Astrocyte of the spinal cord (primary cell): ENCODE measurements around the gene MATN1.

Experiments
- DNase-seq: peaks from one replicate; pipeline ENCODE4 v3.0.0; 2011; ENCODE audit warnings: low read depth, low spot score
- H3K4me3 ChIP-seq: 2 replicates; pipeline ENCODE4 v1.5.1; 2011; ENCODE audit warnings: low read depth, mild to moderate bottlenecking, low read length, moderate library complexity
- CTCF ChIP-seq: IDR thresholded peaks from 2 replicates; pipeline ENCODE4 v1.5.1; 2012; ENCODE audit warnings: low read depth, mild to moderate bottlenecking, low read length, inconsistent platforms
- in situ Hi-C: cut with HindIII; loops from 2 replicates; pipeline ENCODE4 v1.10.0; 2017; ENCODE audit warnings: low sequenced_read_pairs

The MATN1 gene

GRCh38 chr1:30748699-30749401 is 25.5 kb upstream of the MATN1 start:
- in situ Hi-C loops, result no loop called here
- DNase-seq, result no peak

GRCh38 chr1:30748098-30748698 is 24.8 kb upstream of the MATN1 start:
- H3K4me3 ChIP-seq, result no peak overlapping the region
- in situ Hi-C loops, result no loop called here
- no peak for TF ChIP-seq CTCF
- no peak for DNase-seq

More at GRCh38 chr1:30748699-30749401, 25.5 kb upstream of the MATN1 start:
- TF ChIP-seq CTCF, result no peak
- H3K4me3 ChIP-seq, result no peak overlapping the region

- TF ChIP-seq CTCF, result no peak
- no peak for DNase-seq
- H3K4me3 ChIP-seq, result no peak overlapping the region
- in situ Hi-C loops, result no loop called here
These were observed 23.9 kb upstream of the MATN1 start for GRCh38 chr1:30747033-30748008.

- in situ Hi-C loops, result no loop called here
- TF ChIP-seq CTCF, result no peak
- H3K4me3 ChIP-seq, result no peak overlapping the region
- DNase-seq, result no peak
These were observed 23.0 kb upstream of the MATN1 start for GRCh38 chr1:30746212-30747032.

- in situ Hi-C loops, result no loop called here
- no peak for TF ChIP-seq CTCF
- DNase-seq, result no peak
- no peak overlapping the region for H3K4me3 ChIP-seq
These were observed 22.4 kb upstream of the MATN1 start for GRCh38 chr1:30745834-30746208.
